ENCODE measurements around the gene ACAD9. TPM values are rescaled to one million over a fixed set of nuclear protein-coding genes. Genes with fewer than 3 reads are reported as not detected.
"Not testable (repeated sequence)": the region's sequence is repeated elsewhere in the genome, so short reads cannot be mapped to it uniquely, and the experiment has no call there.

The ACAD9 gene
- total RNA-seq (ENCODE audit: unreplicated experiment), result 46.5 TPM
- long read RNA-seq, transcript ACAD9-201 (18 exons, 2,454 nt), result major isoform, 18 of 29 reads
- long read RNA-seq, partial matches to known transcripts, result 2 of 29 reads
- long read RNA-seq, other reads (novel, unspliced or antisense), result 6 of 29 reads

DNA sequence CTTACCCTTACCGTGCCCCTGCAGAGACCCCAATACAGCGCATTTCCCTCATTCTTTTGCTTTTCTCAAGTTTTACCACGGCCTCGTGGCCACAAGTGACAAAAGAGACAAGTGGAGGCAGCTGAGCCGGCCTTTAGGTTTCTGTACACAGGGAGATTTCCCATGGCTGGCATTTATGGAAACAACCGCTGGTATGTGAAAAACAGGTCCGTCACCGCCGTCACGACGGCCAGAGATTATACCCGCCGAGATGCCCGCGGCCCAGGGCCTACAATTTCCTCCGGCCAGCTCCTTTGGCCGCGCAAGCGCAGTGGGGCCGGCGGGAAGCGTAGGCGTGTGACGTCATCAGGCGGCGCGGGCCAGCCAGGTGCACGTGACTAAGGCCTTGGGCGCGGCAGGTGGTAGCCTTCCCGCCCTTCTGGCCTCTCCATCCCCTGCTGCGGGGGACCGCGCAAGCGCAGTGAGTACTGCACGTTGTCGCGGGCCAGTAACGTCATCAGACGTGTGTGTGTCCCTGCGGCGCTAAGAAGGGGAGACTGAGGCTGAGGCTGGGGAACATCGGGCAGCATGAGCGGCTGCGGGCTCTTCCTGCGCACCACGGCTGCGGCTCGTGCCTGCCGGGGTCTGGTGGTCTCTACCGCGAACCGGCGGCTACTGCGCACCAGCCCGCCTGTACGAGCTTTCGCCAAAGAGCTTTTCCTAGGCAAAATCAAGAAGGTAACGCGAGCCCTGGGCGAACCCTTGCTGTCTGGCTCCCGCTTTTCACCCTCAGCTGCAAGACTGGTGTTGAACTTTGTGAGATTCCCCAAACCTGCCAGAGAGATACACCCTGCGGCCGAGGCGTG lies at the start of gene ACAD9:
TSS of gene ACAD9 (plus strand) at position 496 of the 845 bp plus-strand sequence. CDS start at position 568, 72 bp downstream.
- no peaks in the 10 kb centered on the region for H3K36me3 Mint-ChIP-seq (ENCODE audit: low read depth, unreplicated experiment)
- peak; percentile 99 for DNase-seq (ENCODE audit: low spot score)
- peak within 1 kb of the TSS; percentile 90 for H3K4me3 Mint-ChIP-seq (ENCODE audit: unreplicated experiment)
- no peaks in the 10 kb centered on the region for H3K9me3 Mint-ChIP-seq (ENCODE audit: unreplicated experiment)
- peak within 1 kb of the TSS; percentile 90 for H3K27ac Mint-ChIP-seq (ENCODE audit: unreplicated experiment)
- H3K4me1 Mint-ChIP-seq (ENCODE audit: unreplicated experiment), result peaks cover 35% of the 10 kb centered on the region
- TF ChIP-seq CTCF (IDR thresholded peaks at IDR 0.05; ENCODE audit: unreplicated experiment), result no peak
- H3K27me3 Mint-ChIP-seq (ENCODE audit: unreplicated experiment), result peaks cover 3% of the 10 kb centered on the region

DNA sequence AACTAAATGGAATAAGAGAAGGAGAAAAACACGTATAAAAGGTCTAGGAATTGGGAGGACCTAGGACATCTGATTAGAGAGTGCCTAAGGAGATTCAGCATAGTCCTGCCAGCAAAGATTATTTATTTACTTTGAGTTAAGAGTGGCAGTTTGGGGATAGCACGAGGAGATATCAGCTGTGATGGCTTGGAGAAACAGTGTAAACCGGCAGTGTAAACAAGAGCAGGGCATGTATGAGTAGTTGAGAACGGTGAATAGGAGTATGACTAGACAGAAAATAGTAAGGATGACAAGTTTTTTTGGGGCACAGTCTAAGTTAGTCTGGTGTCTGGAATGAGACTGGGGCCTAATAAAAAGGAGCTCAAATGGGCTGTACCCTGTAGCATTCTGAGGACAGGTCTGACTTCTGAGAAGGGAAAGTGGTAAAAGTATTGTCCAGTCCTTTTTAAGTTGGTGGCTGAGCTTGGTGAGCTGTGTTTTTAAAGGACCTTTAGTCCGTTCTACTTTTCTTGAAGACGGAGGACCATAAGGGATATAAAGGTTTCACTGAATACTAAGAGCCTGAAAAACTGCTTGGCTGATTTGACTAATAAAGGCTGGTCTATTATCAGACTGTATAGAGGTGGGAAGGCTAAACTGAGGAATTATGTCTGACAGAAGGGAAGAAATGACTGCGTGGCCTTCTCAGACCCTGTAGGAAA lies 49.3 kb upstream of the ACAD9 start:
- not testable (repeated sequence) for H3K27ac Mint-ChIP-seq (ENCODE audit: unreplicated experiment); H3K27me3 Mint-ChIP-seq (ENCODE audit: unreplicated experiment); H3K36me3 Mint-ChIP-seq (ENCODE audit: low read depth, unreplicated experiment); H3K4me3 Mint-ChIP-seq (ENCODE audit: unreplicated experiment); H3K4me1 Mint-ChIP-seq (ENCODE audit: unreplicated experiment); DNase-seq (ENCODE audit: low spot score); H3K9me3 Mint-ChIP-seq (ENCODE audit: unreplicated experiment)

- H3K4me1 Mint-ChIP-seq (ENCODE audit: unreplicated experiment); DNase-seq (ENCODE audit: low spot score); H3K9me3 Mint-ChIP-seq (ENCODE audit: unreplicated experiment); H3K36me3 Mint-ChIP-seq (ENCODE audit: low read depth, unreplicated experiment); H3K4me3 Mint-ChIP-seq (ENCODE audit: unreplicated experiment); H3K27ac Mint-ChIP-seq (ENCODE audit: unreplicated experiment); H3K27me3 Mint-ChIP-seq (ENCODE audit: unreplicated experiment): not testable (repeated sequence)
These were observed 48.7 kb upstream of the ACAD9 start for GRCh38 chr3:128830762-128831161.

DNA sequence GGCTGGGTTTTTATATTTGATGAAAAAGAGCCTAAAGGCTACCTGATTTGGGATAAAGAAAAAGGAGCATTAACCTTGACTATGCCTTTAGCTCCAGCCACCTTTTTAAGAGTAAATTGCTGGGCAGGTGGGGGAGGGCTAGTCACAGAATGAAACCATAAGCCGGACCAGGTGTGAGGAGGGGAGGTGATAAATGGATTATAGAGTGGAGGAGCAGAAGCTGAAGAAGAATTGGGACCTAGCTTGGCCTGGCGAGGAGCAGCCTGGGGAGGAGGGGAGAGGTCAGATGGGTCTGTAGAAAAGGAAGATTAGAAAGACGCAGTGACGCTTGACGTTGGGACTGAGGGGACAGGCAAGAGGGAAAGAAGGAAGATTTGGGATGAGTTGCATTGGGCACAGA lies 46.4 kb upstream of the ACAD9 start:
- H3K36me3 Mint-ChIP-seq (ENCODE audit: low read depth, unreplicated experiment); DNase-seq (ENCODE audit: low spot score); H3K4me1 Mint-ChIP-seq (ENCODE audit: unreplicated experiment); H3K4me3 Mint-ChIP-seq (ENCODE audit: unreplicated experiment); H3K27ac Mint-ChIP-seq (ENCODE audit: unreplicated experiment); H3K27me3 Mint-ChIP-seq (ENCODE audit: unreplicated experiment); H3K9me3 Mint-ChIP-seq (ENCODE audit: unreplicated experiment): not testable (repeated sequence)

GRCh38 chr3:128835096-128835495 lies 44.3 kb upstream of the ACAD9 start:
- no peak overlapping the region for H3K27ac Mint-ChIP-seq (ENCODE audit: unreplicated experiment)
- H3K27me3 Mint-ChIP-seq (ENCODE audit: unreplicated experiment), result no peaks in the 10 kb centered on the region
- no peak for TF ChIP-seq CTCF (IDR thresholded peaks at IDR 0.05; ENCODE audit: unreplicated experiment)
- no peaks in the 10 kb centered on the region for H3K9me3 Mint-ChIP-seq (ENCODE audit: unreplicated experiment)
- H3K4me3 Mint-ChIP-seq (ENCODE audit: unreplicated experiment), result no peak overlapping the region
- no peaks in the 10 kb centered on the region for H3K36me3 Mint-ChIP-seq (ENCODE audit: low read depth, unreplicated experiment)
- H3K4me1 Mint-ChIP-seq (ENCODE audit: unreplicated experiment), result no peaks in the 10 kb centered on the region
- no peak for DNase-seq (ENCODE audit: low spot score)

- H3K27ac Mint-ChIP-seq (ENCODE audit: unreplicated experiment), result no peak overlapping the region
- no peaks in the 10 kb centered on the region for H3K27me3 Mint-ChIP-seq (ENCODE audit: unreplicated experiment)
- H3K9me3 Mint-ChIP-seq (ENCODE audit: unreplicated experiment), result no peaks in the 10 kb centered on the region
These were observed 37.2 kb upstream of the ACAD9 start for GRCh38 chr3:128841926-128842920.

More at GRCh38 chr3:128841926-128842920, 37.2 kb upstream of the ACAD9 start:
- H3K4me1 Mint-ChIP-seq (ENCODE audit: unreplicated experiment), result peaks cover 13% of the 10 kb centered on the region
- no peak overlapping the region for H3K4me3 Mint-ChIP-seq (ENCODE audit: unreplicated experiment)
- DNase-seq (ENCODE audit: low spot score), result no peak
- H3K36me3 Mint-ChIP-seq (ENCODE audit: low read depth, unreplicated experiment), result peaks cover 11% of the 10 kb centered on the region
- TF ChIP-seq CTCF (IDR thresholded peaks at IDR 0.05; ENCODE audit: unreplicated experiment), result no peak

All from endothelial cell (in vitro differentiated cells).